8988T (cell line): ENCODE measurements around the gene PPM1H.

Experiments
- DNase-seq: peaks from one replicate; pipeline ENCODE4 v3.0.0; 2011

PPM1H gene

GRCh38 chr12:62700091-62700880, 234.7 kb downstream of the PPM1H start:
- DNase-seq, result no peak

GRCh38 chr12:62698701-62699101, 236.2 kb downstream of the PPM1H start:
- DNase-seq, result no peak

DNA sequence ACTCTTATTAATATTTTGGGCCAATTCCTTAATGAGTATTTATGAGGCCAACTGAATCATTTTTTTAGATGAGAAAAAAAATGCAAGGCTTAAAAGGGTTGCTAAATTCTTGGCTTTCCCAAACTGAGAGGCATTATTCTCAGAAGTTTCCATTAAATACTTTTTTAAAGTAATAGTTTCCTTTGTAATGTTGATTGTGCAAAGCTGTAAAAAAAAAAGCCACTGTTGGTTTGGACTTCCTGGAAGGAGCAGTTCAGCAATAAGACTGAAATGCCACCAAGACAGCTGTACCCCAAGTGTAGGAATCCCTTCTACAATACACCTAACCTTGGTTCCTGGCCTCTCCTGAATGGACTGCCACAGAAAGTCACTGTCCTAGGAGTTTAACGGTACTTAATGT, 237.1 kb downstream of the PPM1H start:
- DNase-seq, result no peak

- DNase-seq, result no peak
These were observed 239.3 kb downstream of the PPM1H start for GRCh38 chr12:62695696-62696095.

GRCh38 chr12:62694632-62695031, 240.3 kb downstream of the PPM1H start:
- no peak for DNase-seq

DNA sequence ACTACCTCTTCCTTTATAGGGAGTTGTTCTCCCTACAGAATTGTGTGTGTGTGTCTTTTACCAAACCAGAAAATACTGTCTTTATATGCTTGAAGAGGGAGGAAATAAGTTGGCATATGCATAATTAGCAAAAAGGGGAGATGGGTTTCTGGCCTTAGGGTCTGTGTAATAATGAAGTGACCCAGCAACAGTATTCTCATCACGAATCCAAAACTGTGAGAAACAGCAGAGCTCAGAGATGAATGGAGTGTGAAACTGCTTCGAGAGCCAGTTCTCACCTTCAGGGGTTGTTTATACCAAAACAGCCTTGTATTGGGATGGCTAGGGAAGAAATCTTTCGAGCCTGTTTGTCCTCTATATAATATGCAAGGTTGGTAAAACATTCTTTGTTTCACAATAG, 240.8 kb downstream of the PPM1H start:
- no peak for DNase-seq

- DNase-seq, result no peak
These were observed 241.4 kb downstream of the PPM1H start for GRCh38 chr12:62693376-62694050.

- DNase-seq, result no peak
These were observed 242.1 kb downstream of the PPM1H start for GRCh38 chr12:62692884-62693283.

DNA sequence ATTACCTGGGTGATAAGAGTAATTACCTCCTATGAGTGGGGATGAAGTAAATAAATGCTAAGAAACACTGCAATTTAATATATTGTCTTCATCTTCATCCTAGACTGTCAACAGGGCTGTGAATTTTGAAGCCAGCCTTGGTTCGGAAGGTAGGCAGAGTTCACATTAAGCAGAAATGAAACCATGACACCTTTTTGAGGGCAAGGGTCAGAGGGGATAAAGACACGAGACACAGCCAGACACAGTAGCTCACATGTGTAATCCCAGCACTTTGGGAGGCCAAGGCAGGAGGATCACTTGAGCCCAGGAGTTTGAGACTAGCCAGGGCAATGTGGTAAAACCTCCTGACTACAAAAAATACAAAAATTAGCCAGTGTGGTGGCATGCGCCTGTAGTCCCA, 243.6 kb downstream of the PPM1H start:
- no peak for DNase-seq

- DNase-seq, result no peak
These were observed 245.7 kb downstream of the PPM1H start for GRCh38 chr12:62689042-62689839.

DNA sequence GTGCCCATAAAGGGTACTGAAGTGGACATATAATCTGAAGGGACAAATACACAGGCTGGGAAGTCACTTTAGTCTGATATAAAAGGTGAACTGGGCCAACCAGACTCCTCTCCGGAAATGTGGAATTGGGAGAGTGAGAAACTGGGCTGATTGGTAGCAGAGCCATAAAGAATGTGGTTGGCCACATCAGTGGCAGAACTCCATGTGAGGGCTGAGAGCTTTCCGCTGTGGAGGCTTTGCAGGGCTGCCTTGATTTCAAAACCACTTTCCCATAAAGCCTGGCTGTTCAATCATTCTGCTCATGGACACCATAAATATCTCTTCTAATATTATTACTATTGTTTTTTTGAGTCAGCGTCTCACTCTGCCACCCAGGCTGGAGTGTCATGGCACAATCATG, 248.0 kb downstream of the PPM1H start:
- DNase-seq, result no peak

DNA sequence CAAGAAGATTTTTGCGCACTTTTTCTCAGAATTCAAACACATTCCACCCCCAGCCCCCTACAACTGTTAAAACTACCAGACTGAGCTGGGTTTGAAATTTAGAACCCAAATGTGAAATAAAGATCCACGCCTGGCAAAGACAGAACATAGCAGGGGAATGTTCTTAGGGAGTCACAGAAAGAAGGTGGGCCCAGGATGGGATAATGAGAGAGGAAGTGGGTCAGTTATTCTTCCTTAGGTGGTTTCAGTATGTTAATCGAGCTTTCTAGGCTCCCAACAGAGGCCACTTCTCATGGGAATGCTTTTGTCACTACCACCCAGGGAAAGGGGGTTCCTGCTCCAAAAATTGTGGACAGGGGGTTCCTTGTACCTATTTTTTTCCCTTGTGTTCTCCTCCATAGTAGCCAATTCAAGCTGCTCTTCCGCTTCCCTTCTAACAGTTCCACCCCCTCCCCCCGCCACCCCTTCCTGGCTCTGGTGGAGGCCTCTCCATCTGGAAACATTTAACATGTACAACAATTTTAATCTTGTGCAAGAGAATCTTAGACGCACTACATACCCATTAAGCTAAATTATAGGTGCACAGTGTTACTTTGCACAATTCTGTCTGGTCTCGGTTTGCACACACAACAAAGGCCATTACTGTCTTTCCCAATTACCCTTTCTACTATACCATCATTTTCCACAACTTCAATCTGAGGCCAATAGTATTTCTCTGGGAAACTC, 250.2 kb downstream of the PPM1H start:
- no peak for DNase-seq

GRCh38 chr12:62683776-62684569, 251.0 kb downstream of the PPM1H start:
- DNase-seq, result no peak

DNA sequence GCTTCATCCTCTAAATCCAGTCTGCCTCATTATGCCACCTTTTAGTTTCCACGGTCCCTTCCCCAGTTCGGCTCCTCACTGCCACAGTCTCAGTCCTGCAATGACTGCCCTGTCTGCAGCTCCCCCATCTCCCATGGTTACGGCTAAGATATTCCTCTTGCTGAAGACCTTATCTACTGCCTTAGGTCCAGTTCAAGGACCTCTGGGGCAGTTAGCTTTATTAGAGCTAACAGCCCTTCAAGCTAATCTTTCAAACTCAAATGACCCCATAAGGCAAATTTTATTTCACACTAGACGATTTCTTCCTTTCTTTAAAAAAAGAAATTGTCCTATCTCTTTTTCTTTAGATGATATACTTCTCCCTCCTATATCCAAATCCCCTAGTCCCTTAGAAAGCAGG, 253.6 kb downstream of the PPM1H start:
- DNase-seq, result no peak

GRCh38 chr12:62679608-62680007, 255.3 kb downstream of the PPM1H start:
- no peak for DNase-seq

- DNase-seq, result no peak
These were observed 257.6 kb downstream of the PPM1H start for GRCh38 chr12:62677355-62677754.

- no peak for DNase-seq
These were observed 258.2 kb downstream of the PPM1H start for GRCh38 chr12:62676521-62677307.

DNA sequence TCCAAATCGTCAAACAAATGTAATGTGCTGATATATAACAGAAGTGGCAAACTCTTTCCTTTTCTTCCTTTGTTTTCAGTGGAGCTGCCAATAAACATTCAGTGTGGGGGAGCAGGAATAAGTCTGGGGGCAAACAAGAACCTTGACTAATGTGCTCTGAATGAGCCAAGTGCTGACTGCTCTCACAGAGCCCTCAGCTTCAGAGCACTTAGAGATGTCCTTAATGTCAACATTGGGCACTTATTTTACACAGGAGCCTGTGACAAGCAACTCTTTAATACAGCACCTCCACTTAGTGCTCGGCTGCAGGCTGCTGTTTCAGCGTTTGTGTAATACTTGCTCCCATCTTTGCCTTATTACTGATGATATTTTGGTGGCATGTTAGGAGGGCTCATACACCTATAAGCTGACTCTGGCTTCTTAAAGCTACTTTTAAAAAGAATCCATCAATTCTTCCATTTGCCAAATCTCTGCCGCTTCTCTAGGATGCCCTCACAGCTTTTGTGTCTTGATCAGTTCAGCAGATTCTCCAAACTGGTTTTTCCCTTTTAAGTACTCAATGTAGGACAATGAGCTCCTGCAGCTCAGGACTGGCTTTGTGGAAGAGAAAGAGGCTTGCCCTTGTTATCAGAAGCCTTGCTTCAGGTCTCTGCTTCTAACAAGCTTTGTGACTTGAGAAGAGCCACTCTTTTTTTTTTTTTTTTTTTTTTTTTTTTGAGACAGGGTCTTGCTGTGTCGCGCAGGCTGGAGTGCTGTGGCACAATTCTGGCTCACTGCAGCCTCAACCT, 261.7 kb downstream of the PPM1H start:
- DNase-seq, result no peak

DNA sequence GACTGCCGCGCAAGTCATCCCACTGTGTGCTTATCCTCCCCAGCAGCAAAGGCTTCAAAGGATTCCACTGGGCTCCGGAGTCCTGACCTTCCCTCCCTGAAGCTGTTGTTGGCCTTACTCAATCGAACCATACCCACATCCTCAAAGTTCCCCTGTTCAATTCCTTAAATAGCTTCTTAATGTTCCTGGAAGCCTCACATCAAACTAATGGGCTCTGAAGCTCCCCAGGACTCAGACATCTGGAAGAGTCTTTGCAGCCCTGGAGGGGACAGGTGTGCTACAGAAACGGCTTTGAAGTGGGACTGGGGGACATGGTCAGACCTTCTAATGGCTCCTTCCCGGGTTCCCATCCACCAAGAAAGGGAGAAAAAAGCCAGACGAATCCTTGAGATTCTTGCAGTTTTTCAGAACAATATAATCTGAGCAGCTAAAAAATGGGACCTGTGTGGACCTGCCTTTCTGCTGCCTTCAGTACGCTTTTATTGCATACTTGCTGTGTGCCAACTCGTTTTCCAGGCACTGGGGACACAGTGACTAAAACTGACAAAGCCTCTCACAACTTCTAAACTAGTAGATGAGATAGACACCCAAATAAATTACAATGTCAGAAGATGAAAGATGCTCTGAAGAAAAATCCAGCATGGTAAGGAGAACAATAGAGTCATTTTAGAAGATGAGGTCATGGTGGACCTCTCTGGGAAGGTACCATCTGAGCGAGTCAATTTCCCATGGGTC, 263.8 kb downstream of the PPM1H start:
- no peak for DNase-seq

GRCh38 chr12:62668782-62669181, 266.2 kb downstream of the PPM1H start:
- DNase-seq, result no peak
